ENCODE measurements around the gene VPS45. TPM values are rescaled to one million over a fixed set of nuclear protein-coding genes. Genes with fewer than 3 reads are reported as not detected.

The VPS45 gene
- polyA plus RNA-seq, 1 experiment = 61.3 TPM

DNA sequence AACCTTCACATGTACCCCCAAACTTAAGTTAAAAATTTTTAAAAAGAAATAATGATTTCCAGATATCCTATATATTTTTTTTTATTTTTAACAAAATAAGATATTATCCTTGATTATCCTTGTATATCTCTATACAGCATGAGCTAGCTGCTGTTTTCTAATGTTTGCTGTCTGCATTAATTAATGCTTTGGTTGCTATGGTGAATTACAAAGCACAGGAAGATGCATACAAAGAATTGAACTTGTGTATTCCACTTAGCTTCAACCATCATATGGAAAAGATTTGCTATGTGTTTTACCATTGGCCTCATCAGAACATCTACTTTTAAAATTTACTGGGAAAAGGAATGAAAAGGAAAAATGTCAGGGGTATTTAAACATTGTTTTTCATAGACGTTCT is 35.4 kb downstream of the VPS45 start:
- CTCF ChIA-PET = interaction anchor here (0.6 to 1.5 kb wide), 4 partner anchors 30 to 202 kb away, joined by 3 to 6 read pairs (median 4); no protein-coding TSS in a partner anchor

GRCh38 chr1:150106341-150106740 is 38.8 kb downstream of the VPS45 start:
- DNase-seq (ENCODE audit: low read depth, low spot score) = no peak
- POLR2A ChIA-PET = no interaction called here
- Histone ChIP-seq H3K4me3 (ENCODE audit: low read depth, low read length) (no peak overlapping the region), H3K27ac (ENCODE audit: low read depth, low read length) (no peak overlapping the region), H3K9me3 (ENCODE audit: control insufficient read depth, insufficient read depth, low read length) (no peaks in the 10 kb centered on the region), H3K27me3 (ENCODE audit: control insufficient read depth, insufficient read depth, low read length) (no peaks in the 10 kb centered on the region)
- CTCF ChIA-PET = interaction anchor here (0.5 kb wide), 1 partner anchor 95 kb away, joined by 3 read pairs; the partner anchor contains the start of gene OTUD7B
- TF ChIP-seq CTCF (IDR thresholded peaks at IDR 0.05; ENCODE audit: low read depth, low read length) = no peak

More for the DNA sequence above, 35.4 kb downstream of the VPS45 start:
- TF ChIP-seq CTCF (IDR thresholded peaks at IDR 0.05; ENCODE audit: low read depth, low read length) = no peak
- POLR2A ChIA-PET = no interaction called here
- Histone ChIP-seq H3K4me3 (ENCODE audit: low read depth, low read length) (no peak overlapping the region), H3K27me3 (ENCODE audit: control insufficient read depth, insufficient read depth, low read length) (no peaks in the 10 kb centered on the region), H3K27ac (ENCODE audit: low read depth, low read length) (no peak overlapping the region), H3K9me3 (ENCODE audit: control insufficient read depth, insufficient read depth, low read length) (no peaks in the 10 kb centered on the region)
- no peak for DNase-seq (ENCODE audit: low read depth, low spot score)

DNA sequence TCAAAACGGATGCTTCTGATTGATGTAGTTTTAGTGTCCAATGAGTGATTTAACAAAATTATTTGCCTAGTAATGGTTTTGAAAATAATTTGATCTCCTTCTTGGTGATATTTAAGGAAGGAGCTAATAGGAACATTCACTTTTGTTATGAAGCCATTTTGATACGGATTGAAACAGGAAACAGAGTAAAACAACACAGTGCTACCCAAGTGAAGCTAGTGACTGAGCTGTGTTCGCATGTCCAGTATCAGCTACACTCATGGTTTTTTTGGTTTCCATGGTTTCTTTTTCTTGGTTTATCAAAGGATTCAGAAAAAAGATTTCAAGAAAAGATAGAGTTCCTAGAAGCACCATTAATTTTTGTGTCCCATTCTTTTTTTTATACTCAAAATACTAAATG is 42.0 kb downstream of the VPS45 start:
- Histone ChIP-seq H3K4me3 (ENCODE audit: low read depth, low read length) (no peak overlapping the region), H3K9me3 (ENCODE audit: control insufficient read depth, insufficient read depth, low read length) (peaks cover 4% of the 10 kb centered on the region; the same call in 1 of the 2 replicates), H3K27ac (ENCODE audit: low read depth, low read length) (no peak overlapping the region), H3K27me3 (ENCODE audit: control insufficient read depth, insufficient read depth, low read length) (no peaks in the 10 kb centered on the region)
- ChIA-PET POLR2A (no interaction called here), CTCF (no interaction called here)
- TF ChIP-seq CTCF (IDR thresholded peaks at IDR 0.05; ENCODE audit: low read depth, low read length) = no peak
- DNase-seq (ENCODE audit: low read depth, low spot score) = no peak

DNA sequence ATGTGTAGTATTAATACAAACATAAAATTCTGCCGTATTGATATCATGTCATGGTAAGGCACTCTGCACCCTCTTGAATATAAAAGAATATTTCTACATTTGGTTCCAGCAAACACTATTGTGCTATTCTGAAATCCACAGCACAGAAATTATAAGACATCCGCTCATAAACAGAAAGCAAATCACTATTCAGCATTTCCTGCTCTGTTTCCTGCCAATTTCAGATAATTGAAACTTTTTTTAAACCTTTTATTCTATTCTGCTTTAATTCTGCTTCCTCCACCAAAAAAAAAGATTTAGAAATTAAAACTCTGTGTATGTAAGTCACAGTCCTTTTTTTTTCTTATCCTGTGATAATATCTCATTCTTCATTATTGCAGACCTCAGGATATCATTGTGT is 42.5 kb downstream of the VPS45 start:
- no peak for DNase-seq (ENCODE audit: low read depth, low spot score)
- Histone ChIP-seq H3K4me3 (ENCODE audit: low read depth, low read length) (no peak overlapping the region), H3K9me3 (ENCODE audit: control insufficient read depth, insufficient read depth, low read length) (peaks cover 4% of the 10 kb centered on the region; the same call in 1 of the 2 replicates), H3K27ac (ENCODE audit: low read depth, low read length) (no peak overlapping the region), H3K27me3 (ENCODE audit: control insufficient read depth, insufficient read depth, low read length) (no peaks in the 10 kb centered on the region)
- CTCF ChIA-PET = no interaction called here
- TF ChIP-seq CTCF (IDR thresholded peaks at IDR 0.05; ENCODE audit: low read depth, low read length) = no peak
- POLR2A ChIA-PET = no interaction called here

GRCh38 chr1:150111670-150112069 is 44.1 kb downstream of the VPS45 start:
- ChIA-PET CTCF (no interaction called here), POLR2A (no interaction called here)
- Histone ChIP-seq H3K9me3 (ENCODE audit: control insufficient read depth, insufficient read depth, low read length) (peaks cover 4% of the 10 kb centered on the region; the same call in 1 of the 2 replicates), H3K27ac (ENCODE audit: low read depth, low read length) (no peak overlapping the region), H3K27me3 (ENCODE audit: control insufficient read depth, insufficient read depth, low read length) (no peaks in the 10 kb centered on the region), H3K4me3 (ENCODE audit: low read depth, low read length) (no peak overlapping the region)
- DNase-seq (ENCODE audit: low read depth, low spot score) = no peak
- no peak for TF ChIP-seq CTCF (IDR thresholded peaks at IDR 0.05; ENCODE audit: low read depth, low read length)

Measured in AG04450 (cell line).